DND-41 (cell line): Measurements from ENCODE around the gene GTF3C1.

Source experiments
- ATAC-seq: fragments of 200-7000 bp; cut with Tn5 transposase; 3 replicates; pipeline ENCODE4 v1.9.1; 2021; ENCODE audit warnings: low read depth; ENCODE audit not compliant: insufficient read depth
- DNase-seq: peaks from one replicate; pipeline ENCODE4 v3.0.0-alpha.2; 2020
- H2AFZ ChIP-seq: 2 replicates; pipeline ENCODE4 v1.6.0; 2012; ENCODE audit warnings: low read depth, low read length
- H3K27ac ChIP-seq: 2 replicates; pipeline ENCODE4 v1.5.1; 2012; ENCODE audit warnings: low read length, inconsistent platforms
- H3K27me3 ChIP-seq: fragments of 200-600 bp; sonication (generic); 2 replicates; pipeline ENCODE4 v1.6.0; 2012; ENCODE audit warnings: low read length, mild to moderate bottlenecking, inconsistent platforms; ENCODE audit not compliant: insufficient read depth, poor library complexity
- H3K36me3 ChIP-seq: 2 replicates; pipeline ENCODE4 v1.5.1; 2012; ENCODE audit warnings: low read length, inconsistent platforms; ENCODE audit not compliant: insufficient read depth
- H3K4me1 ChIP-seq: 2 replicates; pipeline ENCODE4 v1.5.1; 2012; ENCODE audit warnings: mild to moderate bottlenecking, low read length; ENCODE audit not compliant: insufficient read depth
- H3K4me2 ChIP-seq: 2 replicates; pipeline ENCODE4 v1.6.0; 2012; ENCODE audit warnings: mild to moderate bottlenecking, moderate library complexity, low read length, inconsistent platforms; ENCODE audit not compliant: insufficient read depth
- H3K4me3 ChIP-seq, 2 experiments: fragments of 200-600 bp in 1 of 2; shearing (Covaris generic) in 1 of 2; 2 replicates each; pipeline ENCODE4 v1.5.1; 2012 to 2016; ENCODE audit warnings: inconsistent platforms in 2 of 2, low read length in 2 of 2, mild to moderate bottlenecking in 2 of 2, low read depth in 1 of 2, moderate library complexity in 1 of 2
- H3K79me2 ChIP-seq: 2 replicates; pipeline ENCODE4 v1.6.0; 2012; ENCODE audit warnings: low read length, inconsistent platforms; ENCODE audit not compliant: insufficient read depth
- H3K9ac ChIP-seq: 2 replicates; pipeline ENCODE4 v1.6.0; 2012; ENCODE audit warnings: low read depth, mild to moderate bottlenecking, inconsistent platforms, low read length, moderate library complexity
- H3K9me3 ChIP-seq: 2 replicates; pipeline ENCODE4 v1.5.1; 2012; ENCODE audit warnings: low read length, moderate library complexity, mild to moderate bottlenecking, inconsistent platforms; ENCODE audit not compliant: insufficient read depth, severe bottlenecking
- H4K20me1 ChIP-seq: 2 replicates; pipeline ENCODE4 v1.6.0; 2012; ENCODE audit warnings: low read length; ENCODE audit not compliant: insufficient read depth
- CTCF ChIP-seq: IDR thresholded peaks from 2 replicates; pipeline ENCODE4 v1.5.1; 2012; ENCODE audit warnings: borderline replicate concordance, low read length, moderate library complexity, mild to moderate bottlenecking; ENCODE audit not compliant: poor library complexity, severe bottlenecking; ENCODE audit errors: extremely low read depth
- EZH2 ChIP-seq: IDR thresholded peaks from 3 replicates; pipeline ENCODE4 v1.6.1; 2012; ENCODE audit warnings: borderline replicate concordance, low read depth, mild to moderate bottlenecking, moderate library complexity, low read length, inconsistent platforms; ENCODE audit not compliant: severe bottlenecking

Gene GTF3C1

DNA sequence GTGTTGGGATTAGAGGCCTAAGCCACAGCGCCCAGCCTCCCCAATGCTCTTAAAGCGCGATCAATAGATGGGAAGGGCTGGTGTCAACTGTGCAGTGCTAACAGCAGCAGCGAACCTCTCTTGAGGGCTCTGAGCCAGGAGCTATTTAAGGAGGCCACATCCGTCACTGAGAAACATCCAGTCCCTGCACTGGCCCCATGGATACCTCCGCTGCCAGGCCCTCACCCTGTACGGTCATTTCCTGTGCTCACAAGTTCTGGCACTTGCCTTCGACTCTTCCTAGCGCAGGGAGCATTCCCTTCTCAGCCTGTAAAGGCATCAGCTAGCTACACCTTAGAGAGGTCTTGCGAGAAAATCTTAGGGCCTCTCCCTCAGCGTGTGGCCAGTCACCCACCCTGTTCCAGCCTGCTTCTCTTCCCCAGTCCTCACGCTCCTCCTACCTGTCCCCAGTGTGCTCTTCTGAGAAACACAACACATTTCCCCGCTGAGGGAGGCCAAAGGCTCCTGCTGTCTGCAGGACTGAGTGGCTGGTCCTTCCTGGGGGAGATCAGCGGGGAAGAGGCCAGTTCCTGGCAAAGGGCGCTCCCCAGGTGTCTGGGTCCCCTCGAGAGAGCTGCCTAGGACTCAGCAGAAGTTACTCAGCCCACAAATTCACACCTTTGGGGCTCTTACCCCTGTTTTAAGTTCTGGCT, 28.6 kb downstream of the GTF3C1 start:
- Histone ChIP-seq H3K4me3 (no peak overlapping the region), H3K9me3 (no peaks in the 10 kb centered on the region), H3K4me1 (no peaks in the 10 kb centered on the region), H4K20me1 (no peaks in the 10 kb centered on the region), H3K9ac (no peak overlapping the region), H3K36me3 (peaks cover 68% of the 10 kb centered on the region), H3K27ac (no peak overlapping the region), H3K27me3 (no peaks in the 10 kb centered on the region), H2AFZ (no peak overlapping the region), H3K4me2 (no peak overlapping the region), H3K79me2 (no peaks in the 10 kb centered on the region)
- TF ChIP-seq EZH2 (no peak), CTCF (no peak)
- DNase-seq = no peak
- no peak for ATAC-seq

GRCh38 chr16:27518226-27518625, 31.5 kb downstream of the GTF3C1 start:
- H3K9me3 ChIP-seq = no peaks in the 10 kb centered on the region
- no peak overlapping the region for H3K27ac ChIP-seq
- no peak for DNase-seq
- no peaks in the 10 kb centered on the region for H3K79me2 ChIP-seq
- H3K9ac ChIP-seq = no peak overlapping the region
- no peak overlapping the region for H2AFZ ChIP-seq
- peaks cover 49% of the 10 kb centered on the region for H3K36me3 ChIP-seq
- no peak overlapping the region for H3K4me3 ChIP-seq
- no peak for ATAC-seq
- peaks cover 10% of the 10 kb centered on the region; the same call in 1 of the 2 replicates for H4K20me1 ChIP-seq
- H3K4me2 ChIP-seq = no peak overlapping the region
- TF ChIP-seq CTCF (no peak), EZH2 (no peak)
- no peaks in the 10 kb centered on the region for H3K4me1 ChIP-seq
- no peaks in the 10 kb centered on the region for H3K27me3 ChIP-seq

DNA sequence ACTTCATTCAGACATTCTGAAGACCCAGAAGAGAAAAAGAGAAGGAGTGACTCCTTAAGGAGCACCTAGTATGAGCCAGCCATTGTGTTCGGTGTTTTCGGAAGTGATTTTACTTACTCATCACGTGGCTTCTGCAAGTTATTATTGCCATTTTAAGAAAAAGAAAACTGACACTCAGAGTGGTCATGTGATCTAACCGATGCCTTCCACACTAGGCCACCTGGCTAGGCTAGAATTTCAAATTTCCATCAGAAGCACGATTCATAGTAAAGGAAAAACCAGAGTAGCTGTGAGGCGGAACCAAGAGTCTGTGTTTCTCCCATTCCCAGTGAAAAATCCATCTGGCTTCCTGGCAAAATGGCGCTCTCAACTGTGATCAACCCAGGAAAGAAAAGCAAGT, 32.0 kb downstream of the GTF3C1 start:
- Histone ChIP-seq H3K79me2 (no peaks in the 10 kb centered on the region), H3K9ac (no peak overlapping the region), H3K27ac (no peak overlapping the region), H4K20me1 (peaks cover 10% of the 10 kb centered on the region; the same call in 1 of the 2 replicates), H3K9me3 (no peaks in the 10 kb centered on the region), H3K4me3 (no peak overlapping the region), H3K4me2 (no peak overlapping the region), H3K4me1 (no peaks in the 10 kb centered on the region), H3K36me3 (peaks cover 51% of the 10 kb centered on the region), H2AFZ (no peak overlapping the region), H3K27me3 (no peaks in the 10 kb centered on the region)
- DNase-seq (no peak), ATAC-seq (no peak)
- TF ChIP-seq EZH2 (no peak), CTCF (no peak)
